ENCODE data around the gene VWA8.
"Not testable (repeated sequence)": the region's sequence is repeated elsewhere in the genome, so short reads cannot be mapped to it uniquely, and the experiment has no call there.

Gene VWA8

GRCh38 chr13:41842036-41842620, 118.8 kb downstream of the VWA8 start:
- no peak for DNase-seq

DNA sequence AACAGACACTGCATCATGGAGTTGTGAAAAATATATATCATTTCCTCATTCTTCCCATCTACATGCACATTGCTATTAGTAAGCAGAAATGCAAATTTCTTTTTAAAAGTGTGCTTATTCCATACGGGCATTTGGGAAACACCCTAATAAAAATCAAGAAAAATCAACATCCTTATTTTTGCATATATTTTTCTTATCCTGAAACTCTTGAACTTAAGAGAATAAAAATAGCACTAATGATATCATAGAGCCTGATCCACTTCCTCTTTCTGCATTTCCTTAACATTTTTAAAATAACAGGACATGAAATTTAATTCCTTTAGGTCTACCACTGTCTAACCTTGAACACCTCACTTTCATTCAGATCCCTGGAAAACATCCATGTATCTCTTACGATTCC, 123.3 kb downstream of the VWA8 start:
- DNase-seq = no peak

DNA sequence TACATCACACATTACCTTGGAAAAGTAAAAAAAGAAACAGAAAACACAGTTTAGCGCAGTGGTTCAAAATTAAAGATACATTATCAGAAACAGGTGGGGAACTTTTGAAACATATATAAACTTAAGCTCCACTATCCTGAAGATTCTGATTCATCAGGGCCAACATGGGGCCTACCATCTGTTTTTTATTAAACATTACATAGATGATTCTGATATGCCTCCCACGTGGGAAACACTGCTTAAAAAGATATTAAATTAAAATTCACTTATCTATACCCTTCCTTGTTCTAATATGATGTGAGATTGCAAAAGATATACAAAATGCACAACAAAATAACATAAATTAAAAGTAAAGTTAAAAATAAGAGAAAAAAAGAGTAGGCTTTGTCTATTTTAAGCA, 125.0 kb downstream of the VWA8 start:
- no peak for DNase-seq

DNA sequence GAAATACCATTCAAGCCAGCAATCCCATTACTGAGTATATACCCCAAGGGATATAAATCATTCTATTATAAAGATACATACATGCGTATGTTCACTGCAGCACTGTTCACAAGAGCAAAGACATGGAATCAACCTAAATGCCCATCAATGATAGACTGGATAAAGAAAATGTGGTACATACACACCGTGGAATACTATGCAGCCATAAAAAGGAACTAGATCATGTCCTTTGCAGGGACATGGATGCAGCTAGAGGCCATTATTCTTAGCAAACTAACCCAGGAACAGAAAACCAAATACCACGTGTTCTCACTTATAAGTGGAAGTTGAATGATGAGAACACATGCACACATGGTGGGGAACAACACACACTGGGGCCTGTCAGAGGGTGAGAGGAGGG, 126.2 kb downstream of the VWA8 start:
- DNase-seq = not testable (repeated sequence)

DNA sequence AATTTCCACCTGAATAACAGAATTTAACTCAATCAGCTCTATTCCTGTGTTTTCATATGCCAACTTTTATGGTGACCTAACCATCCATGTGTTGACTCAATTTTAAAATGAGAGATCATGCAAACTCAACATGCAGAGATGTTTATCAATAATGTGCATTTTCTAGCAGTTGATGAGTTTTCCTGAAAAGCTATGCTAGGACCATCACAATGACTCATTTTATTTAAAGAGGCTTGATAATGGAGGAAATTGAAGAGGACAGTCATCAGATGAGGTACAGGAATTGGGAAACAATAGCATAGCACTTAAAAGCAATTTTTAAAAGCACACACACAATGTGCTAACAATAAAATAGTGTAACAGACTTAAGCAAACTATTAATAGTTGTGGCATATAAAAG, 127.1 kb downstream of the VWA8 start:
- DNase-seq = no peak

DNA sequence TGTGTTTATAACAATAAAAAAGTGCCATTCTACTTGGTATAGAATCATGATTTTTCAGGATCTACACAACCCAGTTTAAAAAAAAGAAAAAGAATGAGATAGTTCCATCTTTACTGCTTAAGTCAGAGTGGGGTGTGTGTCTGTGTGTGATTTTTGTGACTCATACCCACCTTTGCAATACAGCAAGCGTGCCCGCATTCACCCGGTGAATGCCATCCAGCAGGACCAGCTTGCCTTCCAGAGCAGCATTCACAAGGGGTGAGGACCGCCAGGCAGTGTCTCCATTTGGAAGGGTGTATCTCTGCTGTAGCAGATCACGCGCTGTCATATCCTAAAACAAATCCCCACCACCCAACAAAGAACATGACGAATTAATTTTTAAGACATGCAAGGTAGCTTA, 127.7 kb downstream of the VWA8 start:
- DNase-seq = no peak

GRCh38 chr13:41827507-41828213, 133.2 kb downstream of the VWA8 start:
- no peak for DNase-seq

- no peak for DNase-seq
These were observed 135.2 kb downstream of the VWA8 start for GRCh38 chr13:41825691-41826090.

DNA sequence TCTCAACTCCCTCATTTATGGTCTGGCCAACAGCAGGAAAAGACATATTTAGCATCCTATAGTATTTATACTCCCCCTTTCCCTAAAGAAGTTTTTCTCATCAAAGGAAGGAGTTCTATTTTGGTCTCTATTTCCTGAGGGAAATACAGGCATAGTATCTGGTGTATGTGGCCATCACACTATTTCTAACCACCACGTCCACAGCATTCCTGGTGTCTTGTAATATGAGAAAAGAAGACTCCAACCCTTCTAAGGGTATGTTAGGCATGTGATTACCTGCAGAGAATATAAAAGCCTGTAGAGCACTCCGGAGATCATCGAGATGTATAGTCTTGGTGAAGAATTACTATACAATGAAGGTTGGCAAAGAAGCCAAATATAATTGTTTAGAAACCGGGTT, 137.4 kb downstream of the VWA8 start:
- DNase-seq = no peak

DNA sequence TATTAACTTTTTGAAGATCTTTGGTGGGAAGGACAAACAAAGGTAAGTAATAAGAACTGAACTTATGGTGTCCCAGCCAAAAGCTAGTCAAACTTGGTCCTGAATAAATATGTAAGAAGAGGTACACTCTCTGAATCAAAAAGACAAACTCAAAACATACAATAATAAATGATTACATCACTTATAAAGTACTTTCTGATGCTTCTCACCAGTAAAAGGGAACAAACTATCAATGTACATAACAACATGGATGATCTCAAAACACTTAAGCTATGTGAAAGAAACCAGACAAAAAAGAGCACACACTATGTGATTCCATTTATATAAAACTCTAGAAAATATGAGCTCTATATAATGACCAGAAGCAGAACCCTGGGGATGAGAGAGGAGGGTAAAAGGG, 138.3 kb downstream of the VWA8 start:
- DNase-seq = no peak

DNA sequence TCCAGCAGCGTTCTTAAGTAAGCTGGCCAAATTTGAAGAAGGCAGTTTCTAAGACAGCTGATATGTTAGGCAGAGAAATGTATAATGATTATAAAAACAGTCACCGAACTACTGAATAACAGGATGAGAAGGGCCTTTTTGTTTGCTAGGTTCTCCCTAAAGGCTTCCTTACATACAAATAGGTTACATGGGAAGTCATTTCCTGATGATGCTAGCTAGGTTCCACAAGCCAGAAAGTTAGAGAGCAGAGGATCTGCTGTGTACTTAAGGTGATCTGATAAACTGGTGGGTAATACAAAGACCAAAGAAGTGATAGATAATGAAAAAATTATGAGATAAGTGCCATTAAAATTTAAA, 139.7 kb downstream of the VWA8 start:
- no peak for DNase-seq

DNA sequence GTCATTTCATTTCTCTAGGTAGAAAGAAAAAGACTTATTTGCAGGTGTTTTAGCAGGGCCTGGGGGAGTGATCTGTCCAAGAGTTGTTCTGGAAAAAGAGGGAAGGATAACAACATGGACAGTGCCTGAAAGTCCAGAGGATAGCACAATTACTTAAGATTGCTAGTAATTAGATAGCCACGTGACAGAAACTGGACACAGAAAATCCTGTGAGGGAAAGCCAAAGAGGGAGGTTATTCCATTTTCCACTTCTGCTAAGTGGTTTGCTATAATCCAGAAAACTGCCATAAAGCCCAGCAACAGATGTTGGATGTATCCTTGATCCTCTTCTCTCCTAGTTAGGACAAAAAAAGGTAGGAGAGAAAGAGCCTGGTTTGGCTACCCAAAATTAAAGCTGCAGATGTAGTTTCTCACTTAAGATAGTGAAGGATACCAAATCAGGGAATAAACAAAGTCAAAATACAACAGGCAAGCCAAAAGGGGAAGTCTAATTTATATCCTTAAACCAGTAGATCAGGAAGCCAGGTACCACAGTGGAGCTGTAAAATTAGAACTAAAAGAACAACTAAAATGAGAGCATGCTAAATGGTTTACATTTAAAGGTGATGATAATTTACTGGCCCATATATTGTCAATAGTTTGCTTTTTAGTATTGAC, 140.2 kb downstream of the VWA8 start:
- no peak for DNase-seq

DNA sequence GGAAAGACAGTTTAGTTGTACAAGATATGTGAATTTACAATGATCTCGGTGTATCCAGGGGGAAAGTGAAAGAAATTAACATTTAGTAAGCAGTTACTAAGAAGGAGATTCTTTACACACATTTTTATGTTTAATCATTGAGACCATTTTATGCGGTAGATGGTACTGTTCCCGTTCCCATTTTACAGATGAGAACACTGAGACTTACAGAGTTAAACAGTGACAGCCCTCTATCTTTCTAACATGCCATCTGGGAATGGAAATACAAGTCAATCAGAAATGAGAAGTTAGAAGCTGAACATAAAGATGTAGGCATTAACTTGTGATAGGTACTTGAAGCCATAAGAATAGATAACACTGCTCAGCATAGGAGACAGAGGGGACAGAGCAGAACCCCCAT, 144.9 kb downstream of the VWA8 start:
- no peak for DNase-seq

DNA sequence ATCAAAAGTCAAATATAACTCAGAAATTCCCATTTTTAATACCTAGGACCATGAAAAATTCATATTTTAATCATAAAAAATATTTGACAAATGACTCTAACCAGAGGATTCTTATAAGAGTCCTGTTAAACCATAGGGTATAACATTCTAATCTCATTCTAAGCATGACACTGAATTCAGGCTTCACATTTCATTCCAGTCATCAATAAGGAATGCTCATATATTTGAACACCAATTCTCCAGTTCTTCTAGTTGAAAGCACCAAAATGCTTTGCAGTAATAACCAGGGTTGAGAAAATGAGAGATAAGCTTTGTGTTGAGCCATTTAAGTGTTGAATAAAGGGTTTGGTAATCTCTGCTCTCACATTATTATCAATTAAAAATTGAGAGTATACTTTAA, 147.5 kb downstream of the VWA8 start:
- DNase-seq = no peak

DNA sequence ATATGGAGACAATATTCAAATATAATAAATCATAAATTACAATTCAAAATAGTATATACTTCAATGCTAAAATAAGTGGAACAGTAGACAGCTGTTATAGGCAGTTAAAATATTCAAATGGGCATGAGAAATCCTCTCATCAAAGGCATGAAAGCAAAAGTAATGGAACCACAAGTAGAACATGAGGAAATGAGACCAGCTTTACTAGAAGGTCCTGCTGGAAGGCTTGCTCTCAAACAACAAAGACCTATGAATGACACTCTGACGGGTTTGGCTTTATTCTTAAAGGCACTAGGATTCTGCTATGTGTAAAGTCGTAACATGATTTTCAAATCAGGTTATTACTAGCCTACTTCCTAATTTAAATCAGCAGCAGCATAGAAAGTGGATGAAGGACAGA, 148.1 kb downstream of the VWA8 start:
- DNase-seq = no peak

GRCh38 chr13:41812237-41812636, 148.7 kb downstream of the VWA8 start:
- no peak for DNase-seq

- no peak for DNase-seq
These were observed 149.3 kb downstream of the VWA8 start for GRCh38 chr13:41811588-41812021.

- no peak for DNase-seq
These were observed 150.9 kb downstream of the VWA8 start for GRCh38 chr13:41809962-41810361.

- DNase-seq = not testable (repeated sequence)
These were observed 157.5 kb downstream of the VWA8 start for GRCh38 chr13:41803445-41803735.

- DNase-seq = no peak
These were observed 158.0 kb downstream of the VWA8 start for GRCh38 chr13:41802684-41803444.

- no peak for DNase-seq
These were observed 158.7 kb downstream of the VWA8 start for GRCh38 chr13:41802043-41802683.

GRCh38 chr13:41791056-41791455, 169.9 kb downstream of the VWA8 start:
- DNase-seq = no peak

- no peak for DNase-seq
These were observed 172.4 kb downstream of the VWA8 start for GRCh38 chr13:41788552-41788951.

Measured in DMS79 treated with DMSO at 0.1 percent for 48 hours (cell line).